H1 (cell line): ENCODE measurements around the gene ZMIZ1. TPM values are rescaled to one million over a fixed set of nuclear protein-coding genes. Genes with fewer than 3 reads are reported as not detected.

ENCODE experiments used
- CTCF ChIA-PET: fragments of 300-600 bp; sonication (Branson Sonifier 250); formaldehyde crosslinking; loops from one replicate; lab custom pipeline; 2021; ENCODE audit not compliant: partially characterized antibody; lab: Charles Lee
- POLR2A ChIA-PET: fragments of 300-600 bp; sonication (Branson Sonifier 250); formaldehyde crosslinking; loops from one replicate; lab custom pipeline; 2021; ENCODE audit warnings: inconsistent platforms; ENCODE audit not compliant: partially characterized antibody; lab: Charles Lee
- DNase-seq, 2 experiments: peaks; one replicate each; pipeline versions ENCODE4 v3.0.0 to v3.0.0-alpha.2; 2010 to 2022; ENCODE audit warnings: low spot score in 2 of 2, low read depth in 1 of 2, mixed read lengths in 1 of 2
- FAIRE-seq: peaks from 2 replicates; lab custom pipeline; 2011; peaks lifted over from hg19 to GRCh38; lab: Jason Lieb, UNC
- H2AFZ ChIP-seq: 2 replicates; pipeline ENCODE4 v1.8.1; 2012; ENCODE audit warnings: low read length, inconsistent platforms
- H2AK5ac ChIP-seq: 2 replicates; pipeline ENCODE4 v1.6.1; 2013; ENCODE audit warnings: low read depth, low read length
- H2BK120ac ChIP-seq: replicated peaks from 2 replicates; pipeline ENCODE3; 2013; ENCODE audit warnings: low read depth, low read length, inconsistent platforms
- H2BK12ac ChIP-seq: 2 replicates; pipeline ENCODE4 v1.6.1; 2013; ENCODE audit warnings: low read depth, low read length
- H2BK15ac ChIP-seq: 2 replicates; pipeline ENCODE4 v1.6.1; 2013; ENCODE audit warnings: low read length
- H2BK20ac ChIP-seq: 2 replicates; pipeline ENCODE4 v1.6.1; 2013; ENCODE audit warnings: low read length
- H2BK5ac ChIP-seq: 2 replicates; pipeline ENCODE4 v1.6.1; 2013; ENCODE audit warnings: low read depth, low read length
- H3K14ac ChIP-seq: 2 replicates; pipeline ENCODE4 v1.6.1; 2013; ENCODE audit warnings: inconsistent platforms; ENCODE audit not compliant: insufficient read length
- H3K18ac ChIP-seq: 2 replicates; pipeline ENCODE4 v1.6.1; 2013; ENCODE audit warnings: low read length; ENCODE audit errors: extremely low read depth
- H3K23ac ChIP-seq: 2 replicates; pipeline ENCODE4 v1.6.1; 2013; ENCODE audit warnings: inconsistent platforms; ENCODE audit not compliant: insufficient read length
- H3K23me2 ChIP-seq: 2 replicates; pipeline ENCODE4 v1.6.1; 2013; ENCODE audit warnings: low read depth, low read length
- H3K27ac ChIP-seq: 2 replicates; pipeline ENCODE4 v1.6.1; 2011; ENCODE audit warnings: low read depth, low read length, inconsistent platforms
- H3K27me3 ChIP-seq, 4 experiments: replicated peaks in 1 of 4; 1 replicate in 1 of 4; 2 replicates in 3 of 4; pipeline versions ENCODE4 v1.6.1 to v1.8.1; 2011 to 2013; ENCODE audit warnings: low read length in 3 of 4, mild to moderate bottlenecking in 3 of 4, inconsistent platforms in 2 of 4, mixed read lengths in 2 of 4, moderate library complexity in 1 of 4; ENCODE audit not compliant: control insufficient read depth in 3 of 4, insufficient read depth in 3 of 4; ENCODE audit errors: extremely low read depth in 1 of 4
- H3K36me3 ChIP-seq, 4 experiments: 2 replicates each; pipeline versions ENCODE4 v1.6.1 to v1.8.1; 2011 to 2013; ENCODE audit warnings: mild to moderate bottlenecking in 4 of 4, low read length in 3 of 4, moderate library complexity in 2 of 4, control low read depth in 1 of 4, inconsistent platforms in 1 of 4; ENCODE audit not compliant: insufficient read depth in 4 of 4, control insufficient read depth in 2 of 4
- H3K4ac ChIP-seq: replicated peaks from 2 replicates; pipeline ENCODE3; 2013; ENCODE audit warnings: low read length, low read depth, mixed read lengths, inconsistent platforms; ENCODE audit not compliant: insufficient read length
- H3K4me1 ChIP-seq, 4 experiments: replicated peaks in 1 of 4; 1 replicate in 1 of 4; 2 replicates in 3 of 4; pipeline versions ENCODE4 v1.6.1 to v1.8.1; 2011 to 2013; ENCODE audit warnings: low read length in 3 of 4, inconsistent platforms in 2 of 4, mixed read lengths in 1 of 4; ENCODE audit not compliant: insufficient read depth in 4 of 4, control insufficient read depth in 3 of 4
- H3K4me2 ChIP-seq, 2 experiments: 2 replicates each; pipeline versions ENCODE4 v1.6.1 to v1.8.1; 2011 to 2013; ENCODE audit warnings: low read depth in 2 of 2, low read length in 2 of 2, control low read depth in 1 of 2, inconsistent platforms in 1 of 2, mild to moderate bottlenecking in 1 of 2; ENCODE audit not compliant: insufficient read depth in 1 of 2
- H3K4me3 ChIP-seq, 4 experiments: fragments of 200-600, 300-600 bp in 1 of 4; sonication (generic), shearing (Covaris generic), sonication (Bioruptor Twin) in 1 of 4; 2 replicates each; pipeline versions ENCODE4 v1.5.1 to v1.8.1; 2011 to 2016; ENCODE audit warnings: low read length in 4 of 4, low read depth in 3 of 4, control low read depth in 2 of 4, inconsistent platforms in 2 of 4, mild to moderate bottlenecking in 2 of 4, mixed read lengths in 1 of 4, moderate library complexity in 1 of 4; ENCODE audit not compliant: insufficient read depth in 2 of 4; ENCODE audit errors: extremely low read depth in 1 of 4
- H3K56ac ChIP-seq: replicated peaks from 2 replicates; pipeline ENCODE3; 2013; ENCODE audit warnings: low read depth, mild to moderate bottlenecking, mixed read lengths, low read length, inconsistent platforms; ENCODE audit not compliant: insufficient read length
- H3K79me1 ChIP-seq: 2 replicates; pipeline ENCODE4 v1.6.1; 2013; ENCODE audit warnings: low read depth, low read length, control low read depth
- H3K79me2 ChIP-seq, 2 experiments: 2 replicates each; pipeline versions ENCODE4 v1.6.1 to v1.8.1; 2012 to 2013; ENCODE audit warnings: low read length in 2 of 2, mild to moderate bottlenecking in 2 of 2, inconsistent platforms in 1 of 2; ENCODE audit not compliant: insufficient read depth in 2 of 2, control insufficient read depth in 1 of 2
- H3K9ac ChIP-seq, 4 experiments: replicated peaks in 1 of 4; 1 replicate in 1 of 4; 2 replicates in 3 of 4; pipeline versions ENCODE4 v1.6.1 to v1.8.1; 2011 to 2013; ENCODE audit warnings: low read depth in 3 of 4, low read length in 3 of 4, control low read depth in 2 of 4, mild to moderate bottlenecking in 2 of 4, moderate library complexity in 2 of 4, inconsistent platforms in 1 of 4; ENCODE audit errors: extremely low read depth in 1 of 4
- H3K9me3 ChIP-seq, 2 experiments: 2 replicates each; pipeline versions ENCODE4 v1.6.1 to v1.8.1; 2012 to 2013; ENCODE audit warnings: mild to moderate bottlenecking in 2 of 2, moderate library complexity in 2 of 2, control low read depth in 1 of 2, inconsistent platforms in 1 of 2, low read depth in 1 of 2, low read length in 1 of 2, mixed read lengths in 1 of 2; ENCODE audit not compliant: insufficient read depth in 2 of 2
- H4K20me1 ChIP-seq, 2 experiments: replicated peaks in 1 of 2; 2 replicates each; pipeline versions ENCODE3 to v1.8.1; 2011 to 2013; ENCODE audit warnings: inconsistent platforms in 2 of 2, low read length in 2 of 2, mild to moderate bottlenecking in 1 of 2; ENCODE audit not compliant: insufficient read depth in 2 of 2, control insufficient read depth in 1 of 2
- H4K5ac ChIP-seq: 2 replicates; pipeline ENCODE4 v1.6.1; 2013; ENCODE audit warnings: low read length, low read depth, mixed read lengths, inconsistent platforms; ENCODE audit not compliant: insufficient read length
- H4K8ac ChIP-seq: 2 replicates; pipeline ENCODE4 v1.8.0; 2013; ENCODE audit warnings: mild to moderate bottlenecking, moderate library complexity, low read length, inconsistent platforms; ENCODE audit not compliant: insufficient read depth; ENCODE audit errors: extremely low read depth
- H4K91ac ChIP-seq: replicated peaks from 2 replicates; pipeline ENCODE3; 2013; ENCODE audit warnings: low read length, mixed read lengths, inconsistent platforms; ENCODE audit not compliant: insufficient read length
- CHD1 ChIP-seq: IDR thresholded peaks from 2 replicates; pipeline ENCODE4 v1.6.1; 2012; ENCODE audit warnings: low read depth, low read length, improper control_type of control experiment
- FOSL1 ChIP-seq: IDR thresholded peaks from 2 replicates; pipeline ENCODE4 v1.6.1; 2011; ENCODE audit warnings: mild to moderate bottlenecking, low read depth, low read length, moderate library complexity; ENCODE audit not compliant: insufficient read depth
- GABPA ChIP-seq: IDR thresholded peaks from 2 replicates; pipeline ENCODE4 v1.6.1; 2011; ENCODE audit warnings: mild to moderate bottlenecking, low read length, moderate library complexity, borderline replicate concordance; ENCODE audit not compliant: insufficient read depth
- GTF2F1 ChIP-seq: IDR thresholded peaks from 2 replicates; pipeline ENCODE4 v1.6.1; 2012; ENCODE audit warnings: low read depth, low read length, improper control_type of control experiment, borderline replicate concordance
- SP1 ChIP-seq: IDR thresholded peaks from 2 replicates; pipeline ENCODE4 v1.6.1; 2011; ENCODE audit warnings: low read depth, low read length
- WGBS, 2 experiments: shearing (Covaris generic) in 1 of 2; methylation state at CpG; one replicate each; pipeline versions ENCODE4 v1.1.6 to v1.1.7; 2013 to 2015; ENCODE audit warnings: low lambda C conversion rate in 2 of 2, mixed read lengths in 2 of 2, inconsistent platforms in 1 of 2, low coverage in 1 of 2, missing lambda C conversion rate in 1 of 2; ENCODE audit not compliant: insufficient replicate concordance in 2 of 2, insufficient coverage in 1 of 2, insufficient read length in 1 of 2; ENCODE audit errors: extremely low coverage in 1 of 2, missing lambda C conversion rate in 1 of 2; 5-methylcytosine and 5-hydroxymethylcytosine counted together
- polyA plus RNA-seq, 7 experiments: library from polyadenylated mRNA; depleted of rRNA in 3 of 7; stranded (reverse) in 5 of 7; unstranded in 2 of 7; fragments of >200 nt in 5 of 7; fragments of 200-250 nt in 2 of 7; gene quantifications; 1 replicate in 5 of 7; 2 replicates in 1 of 7; 4 replicates in 1 of 7; pipeline versions ENCODE4 v1.2.1 to v1.2.3, GENCODE V29; 2011 to 2013; ENCODE audit warnings: missing spikeins in 2 of 7, mixed read lengths in 2 of 7
- total RNA-seq: library from RNA; stranded (reverse); fragmentation: NEBNext Ultra II Directional; extraction: Animal tissue kit (Norgen Biotek cat#: 25700); gene quantifications from 2 replicates; pipeline ENCODE4 v1.2.1, GENCODE V29; 2021

ZMIZ1 gene
- total and polyA plus RNA-seq, 2 of the 8 experiments (the other 6 are each of a cell fraction or from before 2014, with no cell fraction given): 8.1 to 28.0 TPM

DNA sequence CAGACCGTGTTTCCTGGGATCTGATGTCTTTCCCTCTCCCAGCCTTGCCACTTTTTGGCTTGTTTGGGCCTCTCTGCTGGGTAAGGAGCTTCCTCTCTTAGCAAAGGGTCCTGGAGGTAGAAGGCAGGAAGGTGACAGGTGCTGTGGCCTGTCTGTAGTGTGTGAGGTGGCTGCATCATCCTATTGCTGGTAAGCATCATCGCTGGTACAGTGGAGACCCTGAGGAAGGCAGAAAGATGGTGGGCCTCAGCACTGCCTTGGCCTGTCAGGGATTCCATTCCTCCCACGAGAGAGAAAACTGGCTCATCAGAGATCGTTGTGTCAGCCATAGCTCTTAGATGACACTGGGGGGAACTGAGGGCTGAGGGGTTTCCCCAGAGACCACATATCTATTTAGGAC, 46.5 kb downstream of the ZMIZ1 start:
- Histone ChIP-seq H3K27ac (no peak overlapping the region), H3K79me1 (peaks cover 23% of the 10 kb centered on the region), H3K23ac (no peak overlapping the region), H3K36me3 (peaks cover 2 to 4% (median 3%) of the 10 kb centered on the region in 4 experiments; a peak in 2 of 8 replicates), H3K79me2 (peaks cover 0 to 81% of the 10 kb centered on the region in 2 experiments; a peak in 2 of 4 replicates), H3K18ac (no peak overlapping the region), H3K14ac (no peak overlapping the region), H3K9ac (no peak overlapping the region), H2AK5ac (no peak overlapping the region; the same call in 1 of the 2 replicates), H3K4me2 (no peak overlapping the region), H4K8ac (no peak overlapping the region), H3K4me3 (no peak overlapping the region), H2BK5ac (no peak overlapping the region), H3K27me3 (no peaks in the 10 kb centered on the region), H3K56ac (no peak overlapping the region), H2BK15ac (peak overlapping the region; percentile 83; the same call in 1 of the 2 replicates), H4K20me1 (peaks cover 6 to 19% of the 10 kb centered on the region in 2 experiments), H3K9me3 (no peaks in the 10 kb centered on the region), H2BK12ac (peak overlapping the region; percentile 56; the same call in 1 of the 2 replicates), H2AFZ (no peak overlapping the region), H2BK20ac (peak overlapping the region; percentile 48; the same call in 1 of the 2 replicates), H3K4me1 (peaks cover 6 to 37% (median 23%) of the 10 kb centered on the region in 4 experiments), H3K23me2 (no peaks in the 10 kb centered on the region), H2BK120ac (no peak overlapping the region), H4K5ac (no peak overlapping the region), H4K91ac (peak overlapping the region; percentile 26), H3K4ac (no peak overlapping the region)
- DNase-seq: no peak
- POLR2A ChIA-PET: interaction anchor here (1.0 to 3.0 kb wide), 4 partner anchors 10 to 35 kb away, joined by 3 to 16 read pairs (median 4); no protein-coding TSS in a partner anchor
- no peak for FAIRE-seq
- 83% methylated on average over 4 of the region's 4 CpGs; no CpG with 5 or more reads in 1 of the 2 experiments for WGBS, 2 experiments
- no peak for TF ChIP-seq GABPA
- no peak for TF ChIP-seq FOSL1
- no peak for TF ChIP-seq CHD1
- no peak for TF ChIP-seq SP1
- TF ChIP-seq GTF2F1: no peak
- CTCF ChIA-PET: interaction anchor here (0.6 to 3.2 kb wide), 9 partner anchors 8 to 1054 kb away, joined by 3 to 21 read pairs (median 3); no protein-coding TSS in a partner anchor
